Measurements from ENCODE around the gene JAK3. TPM values are rescaled to one million over a fixed set of nuclear protein-coding genes. Genes with fewer than 3 reads are reported as not detected.
"Not testable (repeated sequence)": the region's sequence is repeated elsewhere in the genome, so short reads cannot be mapped to it uniquely, and the experiment has no call there.

The JAK3 gene
- total RNA-seq, 1 experiment from 2014 or later, result 6.9 TPM

DNA sequence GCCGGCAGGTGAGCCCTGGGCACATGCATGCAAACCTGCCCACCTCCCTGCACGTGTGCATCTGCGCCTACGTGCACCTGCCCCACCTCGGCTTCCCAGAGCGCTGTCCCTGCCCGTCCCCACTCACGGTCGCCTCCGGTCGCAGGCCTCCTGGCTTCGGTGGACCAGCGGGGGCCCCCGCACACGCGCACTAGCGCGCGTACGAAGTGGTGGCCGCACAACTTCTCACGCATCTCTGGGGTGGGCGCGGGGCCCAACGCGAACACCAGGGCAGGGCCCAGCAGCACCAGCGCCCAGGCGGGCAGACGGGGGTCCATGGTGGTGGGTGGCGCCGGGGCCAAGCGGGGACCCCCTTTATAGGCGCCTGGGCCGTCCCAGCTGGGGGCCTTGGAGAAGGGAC lies 26.6 kb downstream of the JAK3 start, which contains the start of gene INSL3:
Gene INSL3 (minus strand): TSS at position 330 of the 400 bp plus-strand sequence. CDS start 13 bp downstream, at position 317.
- no peaks in the 10 kb centered on the region for H3K36me3 ChIP-seq
- no peaks in the 10 kb centered on the region for H3K9me3 ChIP-seq (replicated peaks)
- H3K27ac ChIP-seq, result no peak within 1 kb of the TSS
- no peak within 1 kb of the TSS for H3K4me3 ChIP-seq
- H3K4me1 ChIP-seq (replicated peaks), result no peaks in the 10 kb centered on the region
- no peaks in the 10 kb centered on the region for H3K27me3 ChIP-seq (replicated peaks)
- DNase-seq (ENCODE audit: low read depth in 1 of 2, low spot score in 2 of 2), result no peak

DNA sequence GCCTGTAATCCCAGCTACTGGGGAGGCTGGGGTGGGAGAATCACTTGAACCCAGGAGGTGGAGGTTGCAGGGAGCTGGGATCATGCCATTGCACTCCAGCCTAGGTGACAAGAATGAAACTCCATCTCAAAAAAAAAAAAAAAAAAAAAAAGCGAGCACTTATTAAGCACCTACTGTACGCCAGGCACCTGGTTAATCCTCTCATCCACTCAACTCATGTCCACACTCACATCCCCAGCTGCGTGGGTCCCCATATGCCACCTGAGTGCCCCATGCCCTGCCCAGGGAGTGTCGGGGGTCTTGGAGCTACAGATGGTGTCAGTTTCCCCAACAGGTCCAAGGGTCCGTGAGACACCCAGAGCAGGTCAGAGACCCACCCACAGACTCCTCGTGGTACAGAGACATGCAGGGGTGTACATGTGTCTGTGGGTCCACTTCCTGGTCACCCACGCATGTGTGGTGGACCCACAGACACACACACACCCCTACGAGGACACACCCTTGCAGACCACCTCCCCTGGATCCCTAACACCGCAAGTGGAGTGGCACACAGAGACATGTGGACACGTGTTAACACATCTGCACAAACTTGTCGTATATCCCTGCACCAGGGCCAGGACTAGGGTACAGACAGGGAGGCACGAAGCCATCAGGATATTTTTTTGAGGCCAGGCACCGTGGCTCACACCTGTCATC lies 30.0 kb downstream of the JAK3 start:
- Histone ChIP-seq H3K4me3 (no peak overlapping the region), H3K36me3 (no peaks in the 10 kb centered on the region), H3K27me3 (replicated peaks) (0 out of 2 replicates have a peak, but pooled peaks cover 2% of the 10 kb centered on the region), H3K27ac (no peak overlapping the region), H3K4me1 (replicated peaks) (no peaks in the 10 kb centered on the region), H3K9me3 (replicated peaks) (no peaks in the 10 kb centered on the region)
- no peak for DNase-seq (ENCODE audit: low read depth in 1 of 2, low spot score in 2 of 2)

DNA sequence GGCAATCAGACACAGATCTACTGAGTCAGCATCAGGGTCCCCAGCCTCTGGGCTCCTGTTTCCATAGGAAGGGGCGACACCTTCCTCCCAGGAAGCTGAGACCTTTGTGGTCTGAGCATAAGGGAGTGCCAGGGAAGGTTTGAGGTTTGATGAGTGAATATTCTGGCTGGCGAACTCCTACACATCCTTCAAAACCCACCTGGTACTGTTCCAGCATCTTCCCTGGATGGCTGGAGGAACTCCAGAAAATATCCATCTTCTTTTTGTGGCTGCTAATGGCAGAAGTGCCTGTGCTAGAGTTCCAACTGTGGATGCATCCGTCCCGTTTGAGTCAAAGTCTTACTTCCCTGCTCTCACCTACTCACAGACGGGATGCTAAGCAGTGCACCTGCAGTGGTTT lies 35.7 kb downstream of the JAK3 start:
- DNase-seq (ENCODE audit: low read depth in 1 of 2, low spot score in 2 of 2), result no peak
- Histone ChIP-seq H3K27me3 (replicated peaks) (peaks cover 11% of the 10 kb centered on the region), H3K27ac (no peak overlapping the region), H3K36me3 (no peaks in the 10 kb centered on the region), H3K4me3 (no peak overlapping the region), H3K4me1 (replicated peaks) (no peaks in the 10 kb centered on the region), H3K9me3 (replicated peaks) (no peaks in the 10 kb centered on the region)

DNA sequence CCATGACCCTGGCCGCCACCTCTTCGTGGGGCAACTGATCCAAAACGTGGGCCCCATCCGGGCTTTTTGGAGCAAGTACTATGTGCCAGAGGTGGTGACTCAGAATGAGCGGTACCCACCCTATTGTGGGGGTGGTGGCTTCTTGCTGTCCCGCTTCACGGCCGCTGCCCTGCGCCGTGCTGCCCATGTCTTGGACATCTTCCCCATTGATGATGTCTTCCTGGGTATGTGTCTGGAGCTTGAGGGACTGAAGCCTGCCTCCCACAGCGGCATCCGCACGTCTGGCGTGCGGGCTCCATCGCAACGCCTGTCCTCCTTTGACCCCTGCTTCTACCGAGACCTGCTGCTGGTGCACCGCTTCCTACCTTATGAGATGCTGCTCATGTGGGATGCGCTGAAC lies 36.1 kb downstream of the JAK3 start:
- Histone ChIP-seq H3K27ac (no peak overlapping the region), H3K4me3 (no peak overlapping the region), H3K27me3 (replicated peaks) (peaks cover 11% of the 10 kb centered on the region), H3K4me1 (replicated peaks) (no peaks in the 10 kb centered on the region), H3K36me3 (no peaks in the 10 kb centered on the region), H3K9me3 (replicated peaks) (no peaks in the 10 kb centered on the region)
- DNase-seq (ENCODE audit: low read depth in 1 of 2, low spot score in 2 of 2), result no peak

DNA sequence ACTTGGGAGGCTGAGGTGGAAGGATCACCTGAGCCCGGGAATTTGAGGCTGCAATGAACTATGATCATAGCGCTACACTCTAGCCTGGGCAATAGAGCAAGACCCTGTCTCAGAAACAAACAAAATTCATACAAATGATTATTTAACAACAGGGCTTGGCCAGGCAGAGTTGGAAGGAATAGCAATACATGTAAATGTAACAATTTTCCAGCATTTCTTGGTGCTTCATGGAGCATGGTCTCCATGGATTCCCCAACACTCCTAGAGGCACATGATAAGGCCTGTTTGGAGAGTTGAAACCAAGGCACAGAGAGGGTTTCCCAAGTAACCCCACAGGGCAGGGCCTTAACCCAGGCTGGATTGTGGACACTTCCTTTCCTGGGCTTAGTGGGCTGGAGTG lies 36.7 kb downstream of the JAK3 start:
- H3K27me3 ChIP-seq (replicated peaks), result peaks cover 11% of the 10 kb centered on the region
- no peaks in the 10 kb centered on the region for H3K36me3 ChIP-seq
- H3K4me1 ChIP-seq (replicated peaks), result no peaks in the 10 kb centered on the region
- H3K4me3 ChIP-seq, result no peak overlapping the region
- DNase-seq (ENCODE audit: low read depth in 1 of 2, low spot score in 2 of 2), result no peak
- H3K9me3 ChIP-seq (replicated peaks), result no peaks in the 10 kb centered on the region
- H3K27ac ChIP-seq, result no peak overlapping the region

DNA sequence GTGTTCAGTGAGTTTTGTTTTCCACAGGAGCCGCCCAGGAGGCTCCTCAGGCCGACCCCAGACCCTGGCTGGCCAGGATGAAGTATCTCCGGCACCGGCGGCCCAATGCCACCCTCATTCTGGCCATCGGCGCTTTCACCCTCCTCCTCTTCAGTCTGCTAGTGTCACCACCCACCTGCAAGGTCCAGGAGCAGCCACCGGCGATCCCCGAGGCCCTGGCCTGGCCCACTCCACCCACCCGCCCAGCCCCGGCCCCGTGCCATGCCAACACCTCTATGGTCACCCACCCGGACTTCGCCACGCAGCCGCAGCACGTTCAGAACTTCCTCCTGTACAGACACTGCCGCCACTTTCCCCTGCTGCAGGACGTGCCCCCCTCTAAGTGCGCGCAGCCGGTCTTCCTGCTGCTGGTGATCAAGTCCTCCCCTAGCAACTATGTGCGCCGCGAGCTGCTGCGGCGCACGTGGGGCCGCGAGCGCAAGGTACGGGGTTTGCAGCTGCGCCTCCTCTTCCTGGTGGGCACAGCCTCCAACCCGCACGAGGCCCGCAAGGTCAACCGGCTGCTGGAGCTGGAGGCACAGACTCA lies 40.0 kb downstream of the JAK3 start:
- Histone ChIP-seq H3K9me3 (replicated peaks) (no peaks in the 10 kb centered on the region), H3K4me1 (replicated peaks) (no peaks in the 10 kb centered on the region), H3K36me3 (no peaks in the 10 kb centered on the region), H3K27me3 (replicated peaks) (peaks cover 10% of the 10 kb centered on the region), H3K4me3 (no peak overlapping the region), H3K27ac (no peak overlapping the region)
- no peak for DNase-seq (ENCODE audit: low read depth in 1 of 2, low spot score in 2 of 2)

DNA sequence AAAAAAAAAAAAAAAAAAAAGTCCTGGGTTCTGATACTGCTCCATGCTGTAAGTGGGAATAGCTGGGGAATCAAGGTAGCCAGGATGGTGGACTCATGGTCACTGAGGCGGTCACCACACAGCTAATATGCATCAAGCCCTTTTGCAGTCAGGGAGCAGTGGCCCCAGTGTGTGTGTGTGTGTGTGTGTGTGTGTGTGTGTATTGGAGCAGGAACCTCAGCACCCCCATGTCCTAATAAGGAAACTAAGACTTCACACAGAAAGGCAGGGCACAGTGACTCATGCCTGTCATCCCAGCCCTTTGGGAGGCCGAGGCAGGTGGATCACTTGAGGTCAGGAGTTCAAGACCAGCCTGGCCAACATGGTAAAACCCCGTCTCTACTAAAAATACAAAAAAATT lies 40.8 kb downstream of the JAK3 start:
- no peaks in the 10 kb centered on the region for H3K36me3 ChIP-seq
- peaks cover 16% of the 10 kb centered on the region for H3K27me3 ChIP-seq (replicated peaks)
- no peak overlapping the region for H3K4me3 ChIP-seq
- H3K27ac ChIP-seq, result no peak overlapping the region
- no peaks in the 10 kb centered on the region for H3K4me1 ChIP-seq (replicated peaks)
- DNase-seq (ENCODE audit: low read depth in 1 of 2, low spot score in 2 of 2), result no peak
- no peaks in the 10 kb centered on the region for H3K9me3 ChIP-seq (replicated peaks)

DNA sequence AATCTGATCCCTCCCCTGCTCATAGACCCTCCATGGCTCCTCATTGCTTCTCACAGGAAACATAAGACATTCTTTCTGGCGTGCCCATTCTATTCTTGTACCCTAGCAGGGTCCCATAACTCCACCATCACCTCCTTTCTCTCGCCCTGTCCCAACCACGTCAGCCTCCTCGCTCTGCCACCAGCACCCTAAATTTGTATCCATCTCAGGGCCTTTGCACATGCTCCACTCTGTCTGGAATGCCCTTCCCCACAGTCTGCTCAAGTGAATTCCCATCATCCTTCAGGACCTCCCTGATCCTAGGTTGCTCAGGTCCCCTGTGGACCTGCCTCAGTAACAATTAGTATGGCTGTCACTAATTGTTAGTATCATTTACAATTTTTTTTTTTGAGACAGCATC lies 42.4 kb downstream of the JAK3 start:
- H3K9me3 ChIP-seq (replicated peaks), result no peaks in the 10 kb centered on the region
- no peaks in the 10 kb centered on the region for H3K36me3 ChIP-seq
- peaks cover 20% of the 10 kb centered on the region for H3K27me3 ChIP-seq (replicated peaks)
- no peak overlapping the region for H3K27ac ChIP-seq
- no peak for DNase-seq (ENCODE audit: low read depth in 1 of 2, low spot score in 2 of 2)
- H3K4me1 ChIP-seq (replicated peaks), result no peaks in the 10 kb centered on the region
- H3K4me3 ChIP-seq, result no peak overlapping the region

DNA sequence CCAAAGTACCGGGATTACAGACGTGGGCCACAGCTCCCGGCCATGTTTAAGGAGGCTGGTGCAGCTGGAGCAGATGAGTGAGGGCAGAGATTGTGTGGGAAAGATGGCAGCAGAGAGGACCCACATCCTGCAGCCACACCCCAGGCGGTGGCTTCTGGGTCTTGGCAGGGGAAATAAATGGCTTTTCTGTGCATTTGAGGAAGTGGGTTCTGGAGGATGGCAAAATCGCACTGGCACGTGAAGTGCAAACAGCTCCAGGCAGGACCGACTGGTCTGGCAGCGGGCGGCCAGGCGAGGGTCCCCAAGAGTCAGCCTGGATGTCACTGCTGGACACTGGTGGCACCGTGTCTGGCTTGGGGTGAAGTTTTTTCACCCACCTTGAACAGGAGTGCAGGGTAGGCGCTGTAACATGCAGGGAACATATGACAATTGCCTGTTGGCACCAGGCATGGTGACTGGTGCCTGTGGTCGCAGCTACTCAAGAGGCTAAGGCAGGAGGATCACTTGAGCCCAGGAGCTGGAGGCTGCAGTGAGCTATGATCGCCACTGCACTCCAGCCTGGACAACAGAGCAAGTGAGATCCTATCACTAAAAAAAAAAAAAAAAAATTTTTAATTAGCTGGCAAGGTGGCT lies 44.4 kb downstream of the JAK3 start:
- no peaks in the 10 kb centered on the region for H3K9me3 ChIP-seq (replicated peaks)
- no peak overlapping the region for H3K27ac ChIP-seq
- peaks cover 16% of the 10 kb centered on the region for H3K27me3 ChIP-seq (replicated peaks)
- DNase-seq (ENCODE audit: low read depth in 1 of 2, low spot score in 2 of 2), result no peak
- H3K4me3 ChIP-seq, result no peak overlapping the region
- H3K4me1 ChIP-seq (replicated peaks), result no peaks in the 10 kb centered on the region
- no peaks in the 10 kb centered on the region for H3K36me3 ChIP-seq

DNA sequence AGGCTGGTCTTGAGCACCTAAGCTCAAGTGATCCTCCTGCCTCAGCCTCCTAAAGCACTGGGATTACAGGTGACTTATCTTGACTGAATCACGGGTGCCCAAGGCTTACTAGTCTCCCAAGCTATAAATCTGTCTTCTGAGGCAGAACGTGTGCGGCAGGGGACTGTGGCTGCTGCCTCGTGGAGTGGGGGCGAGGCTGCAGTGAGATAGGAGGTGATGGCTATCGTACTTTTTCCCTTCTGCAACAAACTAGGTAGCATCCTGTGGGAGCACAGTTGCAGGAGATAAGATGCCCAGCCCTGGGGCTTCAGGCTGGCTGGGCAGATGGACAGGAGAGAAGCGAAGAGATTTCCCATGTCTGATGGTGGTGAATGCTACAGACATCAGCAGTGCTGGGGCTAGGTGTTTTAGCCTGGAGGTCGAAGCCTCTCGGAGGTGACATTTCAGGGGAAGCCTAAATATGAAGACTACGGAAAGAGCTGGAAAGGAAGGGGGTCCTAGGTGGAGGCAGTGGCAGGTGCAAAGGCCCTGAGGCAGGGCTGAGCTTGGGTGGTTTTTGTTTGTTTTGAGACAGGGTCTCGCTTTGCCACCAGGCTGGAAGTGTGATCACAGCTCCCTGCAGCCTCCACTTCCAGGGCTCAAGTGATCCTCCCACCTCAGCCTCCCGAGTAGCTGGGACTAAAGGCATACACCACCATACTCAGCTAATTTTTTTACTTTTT lies 45.5 kb downstream of the JAK3 start:
- H3K36me3 ChIP-seq, result no peaks in the 10 kb centered on the region
- peaks cover 20% of the 10 kb centered on the region for H3K27me3 ChIP-seq (replicated peaks)
- DNase-seq (ENCODE audit: low read depth in 1 of 2, low spot score in 2 of 2), result no peak
- H3K4me1 ChIP-seq (replicated peaks), result no peaks in the 10 kb centered on the region; the same call in 1 of the 2 replicates
- H3K4me3 ChIP-seq, result no peak overlapping the region
- no peak overlapping the region for H3K27ac ChIP-seq
- H3K9me3 ChIP-seq (replicated peaks), result no peaks in the 10 kb centered on the region

DNA sequence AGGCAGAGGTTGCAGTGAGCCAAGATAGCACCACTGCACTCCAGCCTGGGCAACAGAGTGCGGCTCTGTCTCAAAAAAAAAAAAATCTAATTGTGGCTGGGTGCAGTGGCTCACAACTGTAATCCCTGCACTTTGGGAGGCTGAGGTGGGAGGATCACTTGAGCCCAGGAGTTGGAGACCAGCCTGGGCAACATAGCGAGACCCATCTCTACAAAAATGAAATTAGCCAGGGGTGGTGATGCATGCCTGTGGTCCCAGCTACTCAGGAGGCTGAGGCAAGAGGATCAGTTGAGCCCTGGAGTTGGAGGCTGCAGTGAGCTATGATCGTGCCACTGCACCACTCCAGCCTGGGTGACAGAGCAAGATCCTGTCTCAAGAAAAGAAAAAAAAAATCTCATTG lies 49.2 kb downstream of the JAK3 start:
- H3K36me3 ChIP-seq; DNase-seq (ENCODE audit: low read depth in 1 of 2, low spot score in 2 of 2); H3K4me3 ChIP-seq; H3K27ac ChIP-seq; H3K9me3 ChIP-seq (replicated peaks); H3K4me1 ChIP-seq (replicated peaks): not testable (repeated sequence)
- peaks cover 49% of the 10 kb centered on the region for H3K27me3 ChIP-seq (replicated peaks)

DNA sequence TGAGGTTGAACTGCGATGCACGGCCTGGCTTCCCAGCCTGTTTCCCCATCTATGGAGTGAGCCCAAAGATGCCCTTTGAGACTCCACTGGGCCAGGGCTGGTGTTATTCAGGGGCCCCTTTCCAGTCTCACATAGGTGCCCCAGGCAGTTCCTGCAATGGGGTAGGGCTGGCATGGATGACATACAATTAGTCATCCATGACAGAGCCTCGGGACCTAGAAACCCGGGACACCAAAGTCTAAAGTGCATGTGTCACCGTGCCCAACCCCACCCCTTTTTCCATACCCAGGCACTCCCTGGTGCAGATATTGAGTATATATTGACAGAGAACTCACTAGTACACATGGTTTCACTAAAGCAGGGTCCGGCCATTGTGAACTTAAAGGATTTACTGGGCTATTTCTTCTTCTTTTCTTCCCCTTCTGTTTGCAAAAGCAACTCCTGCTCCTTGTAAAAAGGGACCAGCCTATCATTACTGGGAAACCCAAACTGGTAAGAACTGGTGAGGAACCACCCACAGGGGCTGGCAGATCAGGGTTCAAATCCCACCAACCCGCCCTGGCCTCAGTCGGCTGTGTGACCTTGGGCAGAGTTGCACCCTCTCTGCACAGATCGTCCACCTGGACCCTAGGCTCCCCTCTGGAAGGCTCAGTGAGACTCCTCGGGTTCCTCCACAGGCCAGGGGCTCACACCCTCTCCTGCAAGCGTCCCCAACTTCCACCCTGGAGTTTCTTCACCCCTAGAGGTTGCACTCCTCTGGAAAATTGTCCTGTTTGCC lies 50.2 kb downstream of the JAK3 start:
- Histone ChIP-seq H3K36me3 (no peaks in the 10 kb centered on the region), H3K9me3 (replicated peaks) (no peaks in the 10 kb centered on the region), H3K27ac (no peak overlapping the region), H3K4me1 (replicated peaks) (no peaks in the 10 kb centered on the region; the same call in 1 of the 2 replicates), H3K4me3 (no peak overlapping the region), H3K27me3 (replicated peaks) (peaks cover 45% of the 10 kb centered on the region)
- peak in 1 of 2 experiments; percentile 58 for DNase-seq (ENCODE audit: low read depth in 1 of 2, low spot score in 2 of 2)

DNA sequence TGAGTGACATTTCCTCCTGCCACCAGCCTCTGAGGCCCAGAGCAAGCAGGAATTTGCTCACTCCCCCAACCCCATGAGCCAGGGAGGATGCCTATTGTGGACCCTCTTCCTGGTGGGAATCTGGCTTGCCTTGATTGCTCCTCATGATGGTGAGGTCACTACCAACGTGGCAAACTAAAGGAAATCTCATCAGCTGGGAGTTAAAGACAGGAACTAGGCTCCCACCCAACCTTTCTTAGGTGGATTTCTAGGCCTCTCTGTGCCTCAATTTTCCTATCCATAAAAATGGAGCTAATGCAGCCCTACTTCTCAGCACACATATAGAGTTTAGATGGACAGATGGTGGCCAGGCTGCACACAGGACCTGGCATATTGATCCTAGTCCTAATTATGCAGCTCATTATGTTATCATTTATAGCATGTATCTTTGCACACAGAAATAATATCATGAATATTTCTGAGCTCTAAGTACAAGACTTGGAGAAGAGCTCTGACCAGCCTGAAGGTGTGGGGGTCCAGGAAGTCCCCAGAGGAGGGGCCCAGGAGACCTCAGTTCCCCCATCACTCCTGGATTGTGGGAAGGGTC lies 50.9 kb downstream of the JAK3 start:
- no peak for DNase-seq (ENCODE audit: low read depth in 1 of 2, low spot score in 2 of 2)
- no peaks in the 10 kb centered on the region for H3K36me3 ChIP-seq
- H3K27ac ChIP-seq, result no peak overlapping the region
- no peaks in the 10 kb centered on the region; the same call in 1 of the 2 replicates for H3K4me1 ChIP-seq (replicated peaks)
- peaks cover 41% of the 10 kb centered on the region for H3K27me3 ChIP-seq (replicated peaks)
- H3K9me3 ChIP-seq (replicated peaks), result no peaks in the 10 kb centered on the region
- H3K4me3 ChIP-seq, result no peak overlapping the region
